SKM-1 treated with dmso at 0.1 percent for 144 hours (cell line): ENCODE results near the gene ADAMTS16.
"Not testable (repeated sequence)": the region's sequence is repeated elsewhere in the genome, so short reads cannot be mapped to it uniquely, and the experiment has no call there.

ENCODE experiments used
- DNase-seq: peaks from one replicate; lab custom pipeline; 2025; ENCODE audit not compliant: unreplicated experiment; lab: John Stamatoyannopoulos, UW

ADAMTS16 gene, protein sequence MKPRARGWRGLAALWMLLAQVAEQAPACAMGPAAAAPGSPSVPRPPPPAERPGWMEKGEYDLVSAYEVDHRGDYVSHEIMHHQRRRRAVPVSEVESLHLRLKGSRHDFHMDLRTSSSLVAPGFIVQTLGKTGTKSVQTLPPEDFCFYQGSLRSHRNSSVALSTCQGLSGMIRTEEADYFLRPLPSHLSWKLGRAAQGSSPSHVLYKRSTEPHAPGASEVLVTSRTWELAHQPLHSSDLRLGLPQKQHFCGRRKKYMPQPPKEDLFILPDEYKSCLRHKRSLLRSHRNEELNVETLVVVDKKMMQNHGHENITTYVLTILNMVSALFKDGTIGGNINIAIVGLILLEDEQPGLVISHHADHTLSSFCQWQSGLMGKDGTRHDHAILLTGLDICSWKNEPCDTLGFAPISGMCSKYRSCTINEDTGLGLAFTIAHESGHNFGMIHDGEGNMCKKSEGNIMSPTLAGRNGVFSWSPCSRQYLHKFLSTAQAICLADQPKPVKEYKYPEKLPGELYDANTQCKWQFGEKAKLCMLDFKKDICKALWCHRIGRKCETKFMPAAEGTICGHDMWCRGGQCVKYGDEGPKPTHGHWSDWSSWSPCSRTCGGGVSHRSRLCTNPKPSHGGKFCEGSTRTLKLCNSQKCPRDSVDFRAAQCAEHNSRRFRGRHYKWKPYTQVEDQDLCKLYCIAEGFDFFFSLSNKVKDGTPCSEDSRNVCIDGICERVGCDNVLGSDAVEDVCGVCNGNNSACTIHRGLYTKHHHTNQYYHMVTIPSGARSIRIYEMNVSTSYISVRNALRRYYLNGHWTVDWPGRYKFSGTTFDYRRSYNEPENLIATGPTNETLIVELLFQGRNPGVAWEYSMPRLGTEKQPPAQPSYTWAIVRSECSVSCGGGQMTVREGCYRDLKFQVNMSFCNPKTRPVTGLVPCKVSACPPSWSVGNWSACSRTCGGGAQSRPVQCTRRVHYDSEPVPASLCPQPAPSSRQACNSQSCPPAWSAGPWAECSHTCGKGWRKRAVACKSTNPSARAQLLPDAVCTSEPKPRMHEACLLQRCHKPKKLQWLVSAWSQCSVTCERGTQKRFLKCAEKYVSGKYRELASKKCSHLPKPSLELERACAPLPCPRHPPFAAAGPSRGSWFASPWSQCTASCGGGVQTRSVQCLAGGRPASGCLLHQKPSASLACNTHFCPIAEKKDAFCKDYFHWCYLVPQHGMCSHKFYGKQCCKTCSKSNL

DNA sequence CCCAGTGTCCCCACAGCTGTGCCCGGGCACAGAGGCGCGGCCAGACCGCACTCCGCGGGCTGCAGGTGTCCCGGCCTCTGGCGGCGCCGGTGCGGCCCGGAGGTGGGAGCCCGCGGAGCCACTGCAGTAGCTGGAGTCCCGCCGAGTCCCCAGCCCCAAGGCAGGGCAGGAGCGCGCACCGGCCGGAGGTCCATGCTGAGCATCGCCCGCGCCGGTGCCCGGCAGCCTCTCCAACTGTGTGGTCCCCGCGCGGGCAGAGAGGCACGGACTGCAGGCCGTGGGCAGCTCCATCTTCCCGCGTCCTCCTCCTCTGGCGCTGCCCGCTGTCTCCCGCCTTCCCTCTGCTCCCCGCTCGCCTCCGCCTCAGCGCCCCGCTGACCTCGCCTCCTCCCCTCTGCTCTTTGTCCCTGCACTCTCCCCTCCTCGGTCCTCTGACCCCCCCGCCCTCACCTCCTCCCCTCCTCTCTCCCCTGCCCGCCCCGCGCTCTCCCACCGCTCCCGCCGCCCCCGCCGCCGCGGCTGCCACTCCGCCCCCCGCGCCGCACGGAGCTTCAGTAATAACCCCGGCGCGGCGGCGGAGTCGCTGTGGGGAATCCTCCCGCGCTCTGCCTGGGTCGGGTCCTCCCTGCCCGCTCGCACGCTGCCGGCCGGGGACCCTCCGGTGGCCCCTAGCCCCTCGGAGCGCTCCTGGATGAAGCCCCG is at the start of gene ADAMTS16:
ADAMTS16 (plus strand) TSS at position 554 of the 702 bp plus-strand sequence; CDS start at position 692, 138 bp downstream.
- DNase-seq, result no peak

GRCh38 chr5:5092149-5092548 is 48.0 kb upstream of the ADAMTS16 start:
- no peak for DNase-seq

DNA sequence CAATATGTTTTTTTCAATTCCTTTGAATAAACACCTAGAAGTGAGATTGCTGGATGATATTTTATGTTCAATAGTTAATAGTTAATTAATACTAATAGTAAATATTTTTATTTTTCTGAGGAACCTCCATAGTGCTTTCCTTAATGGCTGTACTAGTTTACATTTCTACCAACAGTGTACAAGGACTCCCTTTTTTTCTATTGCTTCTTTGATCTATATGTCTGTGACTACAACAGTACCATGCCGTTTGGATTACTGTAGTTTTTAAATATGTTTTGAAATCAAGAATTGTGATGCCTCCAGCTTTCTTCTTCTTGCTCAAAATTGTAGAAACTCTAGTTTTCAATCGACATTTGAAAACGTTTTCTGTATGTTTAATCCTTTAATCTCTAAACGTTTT is 39.5 kb upstream of the ADAMTS16 start:
- DNase-seq, result no peak

DNA sequence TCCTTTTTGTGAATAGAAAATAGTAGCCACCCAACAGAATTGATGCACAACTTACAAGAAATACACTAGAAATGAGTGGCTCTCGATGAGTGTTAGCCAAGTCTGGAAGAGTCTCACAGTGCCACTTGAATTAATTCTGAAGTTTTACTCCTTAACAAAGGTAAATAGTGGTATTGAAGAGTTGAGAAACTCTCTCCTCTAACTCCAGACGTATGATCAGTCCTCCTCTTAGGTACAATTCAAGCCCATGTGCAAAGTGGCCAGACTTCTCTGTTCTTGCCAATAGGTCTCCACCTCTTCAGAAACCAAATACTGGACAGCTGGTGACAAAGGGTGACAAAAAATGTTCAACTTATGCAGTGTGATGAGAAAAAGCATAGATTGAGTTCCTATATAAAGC is 38.5 kb upstream of the ADAMTS16 start:
- no peak for DNase-seq

DNA sequence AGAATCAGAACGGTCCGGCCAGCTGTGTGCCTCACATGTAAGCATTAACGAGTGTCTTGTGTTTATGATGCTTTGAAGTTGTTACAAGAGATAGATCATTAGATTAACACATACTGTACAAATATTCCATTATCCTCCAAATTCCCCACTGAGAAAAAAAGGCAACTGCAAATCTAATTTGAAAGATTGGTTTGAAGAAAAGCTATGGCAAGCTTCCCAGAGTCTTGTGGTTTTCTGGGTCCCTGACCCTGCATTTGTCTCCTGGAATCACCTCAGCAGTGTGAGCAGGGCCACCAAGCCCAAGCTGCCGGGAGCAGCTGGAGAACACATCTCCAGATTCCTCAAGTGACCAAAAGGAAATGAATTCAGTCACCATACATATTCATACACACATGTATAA is 36.9 kb upstream of the ADAMTS16 start:
- DNase-seq, result no peak

GRCh38 chr5:5104550-5104949 is 35.6 kb upstream of the ADAMTS16 start:
- no peak for DNase-seq

GRCh38 chr5:5105531-5105930 is 34.6 kb upstream of the ADAMTS16 start:
- no peak for DNase-seq

DNA sequence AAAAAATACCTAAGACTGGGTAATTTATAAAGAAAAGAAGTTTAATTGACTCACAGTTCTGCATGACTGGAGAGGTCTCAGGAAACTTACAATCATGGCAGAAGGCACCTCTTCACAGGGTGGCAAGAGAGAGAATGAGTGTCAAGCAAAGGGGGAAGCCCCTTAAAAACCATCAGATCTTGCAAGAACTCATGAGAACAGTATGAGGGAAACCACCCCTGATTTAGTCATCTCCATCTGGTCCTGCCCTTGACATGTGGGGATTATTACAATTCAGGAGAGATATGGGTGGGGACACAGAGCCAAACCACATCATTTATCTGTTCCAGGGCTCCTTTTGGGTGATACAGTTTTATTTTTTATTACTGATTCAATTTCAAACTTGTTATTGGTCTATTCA is 23.2 kb upstream of the ADAMTS16 start:
- DNase-seq, result no peak

DNA sequence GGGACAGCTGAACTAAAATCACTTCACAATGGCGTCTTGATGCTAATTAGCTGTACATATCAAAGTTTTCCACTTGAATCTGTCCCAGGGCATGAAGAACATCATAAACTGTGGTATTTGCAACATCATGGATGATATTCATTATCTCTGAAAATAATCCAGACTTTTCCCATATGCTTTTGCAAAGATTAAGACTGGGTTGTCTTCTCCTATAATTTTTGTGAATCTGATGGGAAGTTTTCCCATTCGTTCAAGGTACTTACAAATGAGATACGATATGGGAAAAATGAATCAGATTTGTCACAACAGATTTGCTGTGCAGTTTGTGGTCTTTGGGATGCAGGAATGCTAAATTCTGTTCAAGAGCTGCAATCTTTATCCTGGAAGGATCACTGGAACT is 17.4 kb upstream of the ADAMTS16 start:
- DNase-seq, result no peak

- no peak for DNase-seq
Observed at GRCh38 chr5:5124231-5124630, 15.9 kb upstream of the ADAMTS16 start.

GRCh38 chr5:5126444-5126843 is 13.7 kb upstream of the ADAMTS16 start:
- DNase-seq, result no peak

DNA sequence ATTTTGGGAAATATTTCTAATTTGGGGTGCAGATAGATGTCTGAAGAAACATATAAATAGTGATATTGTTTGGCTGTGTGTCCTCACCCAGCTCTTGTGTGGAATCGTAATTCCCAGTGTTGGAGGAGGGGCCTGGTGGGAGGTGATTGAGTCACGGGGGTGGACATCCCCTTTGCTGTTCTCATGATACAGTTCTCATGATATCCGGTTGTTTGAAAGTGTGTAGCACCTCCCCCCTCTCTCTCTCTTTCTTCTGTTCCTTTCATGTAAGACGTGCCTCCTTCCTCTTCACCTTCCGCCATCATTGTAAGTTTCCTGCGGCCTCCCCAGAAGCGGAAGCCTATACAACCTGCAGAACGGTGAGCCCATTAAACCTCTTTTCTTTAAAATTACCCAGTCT is 11.4 kb upstream of the ADAMTS16 start:
- no peak for DNase-seq

- no peak for DNase-seq
Observed at GRCh38 chr5:5132234-5132633, 7.9 kb upstream of the ADAMTS16 start.

- no peak for DNase-seq
Observed at GRCh38 chr5:5132693-5133295, 7.3 kb upstream of the ADAMTS16 start.

GRCh38 chr5:5134107-5134506 is 6.0 kb upstream of the ADAMTS16 start:
- DNase-seq, result no peak

- DNase-seq, result no peak
Observed at GRCh38 chr5:5135957-5136676, 4.0 kb upstream of the ADAMTS16 start.

- not testable (repeated sequence) for DNase-seq
Observed at GRCh38 chr5:5137851-5138250, 2.3 kb upstream of the ADAMTS16 start.

DNA sequence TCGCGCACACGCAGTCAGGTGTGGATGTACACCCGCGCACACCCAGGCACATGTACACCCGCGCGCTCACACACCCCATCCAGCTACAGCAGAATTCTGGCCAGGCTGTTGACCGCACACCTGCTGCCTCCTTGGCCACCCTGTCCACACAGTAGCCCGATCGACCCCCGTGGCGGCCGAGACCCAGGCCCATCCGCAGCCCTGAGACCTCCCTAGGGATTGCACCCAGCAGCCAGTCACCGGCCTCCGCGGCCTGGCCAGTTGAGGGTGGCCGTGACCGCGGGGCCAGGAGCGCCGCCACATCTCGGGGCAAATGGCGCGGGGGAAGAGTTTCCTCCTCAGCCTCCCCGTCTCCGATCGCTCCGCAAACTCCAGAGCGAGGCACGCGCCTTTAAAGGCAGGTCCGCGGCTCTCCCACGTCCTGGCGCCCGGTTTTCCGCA is 774 bp upstream of the ADAMTS16 start:
- DNase-seq, result no peak

DNA sequence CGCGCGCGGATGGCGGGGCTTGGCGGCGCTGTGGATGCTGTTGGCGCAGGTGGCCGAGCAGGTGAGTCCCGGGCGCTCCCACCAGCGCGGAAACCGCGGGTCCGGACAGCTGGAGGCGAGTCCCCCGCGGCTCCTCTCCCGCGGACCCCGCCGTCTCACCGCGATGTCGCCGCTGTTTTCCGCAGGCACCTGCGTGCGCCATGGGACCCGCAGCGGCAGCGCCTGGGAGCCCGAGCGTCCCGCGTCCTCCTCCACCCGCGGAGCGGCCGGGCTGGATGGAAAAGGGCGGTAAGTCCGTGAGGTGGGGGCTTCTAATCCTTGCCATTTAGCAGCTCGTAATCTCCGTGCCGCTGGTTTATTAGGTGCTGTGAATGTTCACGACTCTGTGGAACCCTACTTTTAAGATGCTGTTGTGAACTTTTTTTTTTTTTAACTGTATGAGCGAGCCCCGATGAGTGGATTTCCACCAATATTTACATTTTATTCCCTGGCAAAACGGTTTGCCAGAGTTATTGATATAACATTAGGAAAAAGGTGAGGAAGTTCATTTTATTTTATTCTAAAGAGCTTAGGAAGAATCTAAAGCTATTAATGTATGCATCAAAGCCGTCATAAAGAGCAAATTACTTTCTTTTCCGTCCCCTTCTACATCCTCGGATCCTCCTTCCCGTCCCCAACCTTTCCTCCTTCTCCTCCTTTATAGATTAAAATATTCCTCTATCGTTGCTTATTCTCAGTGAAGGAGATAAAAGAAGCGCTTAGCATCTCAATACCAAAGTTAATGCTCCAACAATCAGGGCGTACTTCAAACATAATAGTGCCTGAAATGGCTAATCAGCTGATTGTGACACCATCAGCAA is 579 bp downstream of the ADAMTS16 start:
- DNase-seq, result no peak
